DND-41 (cell line): ENCODE results near the gene RPS23.
A peak's percentile ranks its signal among the peaks of the same experiment; 100 is the strongest.

Experiments used
- CTCF ChIP-seq: IDR thresholded peaks from 2 replicates; pipeline ENCODE4 v1.5.1; 2012; ENCODE audit warnings: borderline replicate concordance, low read length, moderate library complexity, mild to moderate bottlenecking; ENCODE audit not compliant: poor library complexity, severe bottlenecking; ENCODE audit errors: extremely low read depth
- EZH2 ChIP-seq: IDR thresholded peaks from 3 replicates; pipeline ENCODE4 v1.6.1; 2012; ENCODE audit warnings: borderline replicate concordance, low read depth, mild to moderate bottlenecking, moderate library complexity, low read length, inconsistent platforms; ENCODE audit not compliant: severe bottlenecking

- TF ChIP-seq CTCF (peak; percentile 92), EZH2 (no peak)
Measured at GRCh38 chr5:82225525-82226172, 52.5 kb downstream of the RPS23 start.
